HAP-1 (cell line): Measurements from ENCODE around the gene HSD17B8.
A peak's percentile ranks its signal among the peaks of the same experiment; 100 is the strongest.

Experiments
- DNase-seq, 2 experiments: peaks; one replicate each; pipeline ENCODE4 v3.0.0-alpha.2; 2016 to 2020; ENCODE audit warnings: low spot score in 2 of 2
- H3K27me3 ChIP-seq: fragments of 250-450 bp; sonication (Bioruptor Pico); 2 replicates; pipeline ENCODE4 v1.5.1; 2020; ENCODE audit warnings: low read depth, mild to moderate bottlenecking, moderate library complexity
- H3K36me3 ChIP-seq: fragments of 250-450 bp; sonication (Bioruptor Pico); replicated peaks from 2 replicates; pipeline ENCODE4 v1.5.1; 2020; ENCODE audit warnings: mild to moderate bottlenecking
- H3K4me1 ChIP-seq: fragments of 250-450 bp; sonication (Bioruptor Pico); 2 replicates; pipeline ENCODE4 v1.5.1; 2020; ENCODE audit warnings: mild to moderate bottlenecking
- H3K4me3 ChIP-seq: fragments of 250-450 bp; sonication (Bioruptor Pico); 2 replicates; pipeline ENCODE4 v1.5.1; 2020; ENCODE audit warnings: mild to moderate bottlenecking, moderate library complexity
- H3K9me3 ChIP-seq: fragments of 250-450 bp; sonication (Bioruptor Pico); 2 replicates; pipeline ENCODE4 v1.5.1; 2020; ENCODE audit warnings: mild to moderate bottlenecking, moderate library complexity
- in situ Hi-C: fragments of 300-500 bp; cut with MboI; formaldehyde crosslinking; loops from 3 replicates; pipeline ENCODE4 v1.14.3; 2020; ENCODE audit warnings: low sequenced_read_pairs, inconsistent platforms, mixed read lengths

HSD17B8 gene

GRCh38 chr6:33204415-33205190 is at the start of gene HSD17B8:
HSD17B8 (plus strand) TSS chr6:33204655; CDS start chr6:33204669, 14 bp downstream.
- DNase-seq, result peak; percentile 93 to 98
- H3K4me1 ChIP-seq, result peaks cover 34% of the 10 kb centered on the region
- in situ Hi-C loops, result no loop called here

DNA sequence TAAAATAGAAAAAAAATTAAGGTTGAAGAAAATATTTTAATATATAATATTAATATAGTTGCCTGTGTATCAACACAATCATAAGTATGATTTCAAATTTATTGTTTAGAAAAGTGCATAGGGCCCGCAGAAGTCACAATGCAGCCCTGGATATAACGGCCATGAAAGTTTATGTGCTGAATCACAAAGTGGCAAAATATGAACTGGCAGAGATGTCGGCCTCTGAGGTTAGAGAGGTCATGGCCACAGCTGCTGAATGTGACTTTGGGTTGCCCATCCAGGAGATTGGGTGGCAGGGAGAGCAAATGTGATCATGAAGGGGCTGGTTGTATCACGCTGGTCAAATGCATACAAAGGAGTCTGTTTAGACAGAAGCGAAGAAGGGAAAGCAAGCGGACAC is 47.9 kb upstream of the HSD17B8 start:
- Histone ChIP-seq H3K27me3 (0 out of 2 replicates have a peak, but pooled peaks cover 4% of the 10 kb centered on the region), H3K4me3 (no peak overlapping the region), H3K4me1 (peaks cover 3% of the 10 kb centered on the region), H3K9me3 (no peaks in the 10 kb centered on the region; the same call in none of the 2 replicates), H3K36me3 (no peaks in the 10 kb centered on the region)
- in situ Hi-C loops, result no loop called here
- no peak for DNase-seq

More at GRCh38 chr6:33204415-33205190, at the start of gene HSD17B8:
- Histone ChIP-seq H3K27me3 (no peaks in the 10 kb centered on the region), H3K9me3 (no peaks in the 10 kb centered on the region), H3K4me3 (peak within 1 kb of the TSS; percentile 58), H3K36me3 (peaks cover 34% of the 10 kb centered on the region)

- DNase-seq, result no peak
- Histone ChIP-seq H3K9me3 (no peaks in the 10 kb centered on the region; the same call in 1 of the 2 replicates), H3K27me3 (0 out of 2 replicates have a peak, but pooled peaks cover 4% of the 10 kb centered on the region), H3K4me1 (peaks cover 7% of the 10 kb centered on the region), H3K36me3 (no peaks in the 10 kb centered on the region), H3K4me3 (no peak overlapping the region)
- in situ Hi-C loops, result no loop called here
Measured at GRCh38 chr6:33156964-33157363, 47.5 kb upstream of the HSD17B8 start.

DNA sequence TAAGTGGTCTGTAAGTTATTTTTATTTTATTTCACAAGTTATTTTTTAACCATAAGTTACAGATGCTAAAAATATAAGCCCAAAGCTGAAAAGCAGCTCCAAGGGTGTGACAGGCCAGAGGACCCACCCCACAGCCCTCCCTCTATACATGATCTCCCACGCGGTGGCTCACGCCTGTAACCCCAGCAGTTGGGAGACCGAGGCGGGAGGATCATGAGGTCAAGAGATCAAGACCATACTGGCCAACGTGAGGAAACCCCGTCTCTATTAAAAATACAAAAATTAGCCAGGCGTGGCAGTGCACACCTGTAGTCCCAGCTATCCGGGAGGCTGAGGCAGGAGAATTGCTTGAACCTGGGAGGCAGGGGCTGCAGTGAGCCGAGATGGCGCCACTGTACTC is 44.4 kb upstream of the HSD17B8 start:
- Histone ChIP-seq H3K4me3 (no peak overlapping the region), H3K4me1 (peaks cover 9% of the 10 kb centered on the region), H3K27me3 (no peaks in the 10 kb centered on the region), H3K36me3 (no peaks in the 10 kb centered on the region), H3K9me3 (no peaks in the 10 kb centered on the region)
- DNase-seq, result no peak
- in situ Hi-C loops, result no loop called here

DNA sequence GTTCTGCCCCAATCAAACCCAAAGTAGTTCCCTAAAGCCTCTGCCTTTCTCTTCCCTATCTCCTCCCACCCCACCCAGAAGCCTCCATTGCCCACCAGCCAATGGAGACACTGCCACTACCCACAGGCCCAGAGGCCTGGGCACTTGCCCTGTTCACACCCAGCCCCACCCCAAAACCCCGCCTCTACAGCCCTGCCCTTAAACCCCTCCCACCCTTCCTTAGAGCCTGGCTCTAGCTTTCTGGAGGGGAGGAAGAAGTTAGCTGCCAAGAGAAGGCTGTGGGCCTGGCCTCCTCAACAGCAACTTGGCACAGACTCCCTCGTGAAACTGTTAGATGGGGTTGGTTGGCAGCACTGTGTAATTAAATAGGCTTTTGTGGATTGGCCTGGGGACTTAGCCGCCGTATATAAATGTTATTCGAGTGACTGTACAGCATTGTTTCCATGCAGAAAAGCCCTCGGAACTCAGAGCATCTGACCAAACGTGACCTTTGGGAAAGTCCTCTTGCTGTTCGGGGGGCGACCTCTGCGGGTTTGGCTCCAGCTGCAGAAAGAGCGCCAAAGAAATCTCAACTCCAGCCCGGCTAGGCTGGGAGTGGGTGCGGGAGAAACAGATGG is 43.6 kb upstream of the HSD17B8 start:
- in situ Hi-C loops, result no loop called here
- Histone ChIP-seq H3K4me3 (no peak overlapping the region), H3K36me3 (no peaks in the 10 kb centered on the region), H3K4me1 (peaks cover 9% of the 10 kb centered on the region), H3K27me3 (no peaks in the 10 kb centered on the region), H3K9me3 (no peaks in the 10 kb centered on the region)
- peak in 1 of 2 experiments; percentile 37 for DNase-seq

DNA sequence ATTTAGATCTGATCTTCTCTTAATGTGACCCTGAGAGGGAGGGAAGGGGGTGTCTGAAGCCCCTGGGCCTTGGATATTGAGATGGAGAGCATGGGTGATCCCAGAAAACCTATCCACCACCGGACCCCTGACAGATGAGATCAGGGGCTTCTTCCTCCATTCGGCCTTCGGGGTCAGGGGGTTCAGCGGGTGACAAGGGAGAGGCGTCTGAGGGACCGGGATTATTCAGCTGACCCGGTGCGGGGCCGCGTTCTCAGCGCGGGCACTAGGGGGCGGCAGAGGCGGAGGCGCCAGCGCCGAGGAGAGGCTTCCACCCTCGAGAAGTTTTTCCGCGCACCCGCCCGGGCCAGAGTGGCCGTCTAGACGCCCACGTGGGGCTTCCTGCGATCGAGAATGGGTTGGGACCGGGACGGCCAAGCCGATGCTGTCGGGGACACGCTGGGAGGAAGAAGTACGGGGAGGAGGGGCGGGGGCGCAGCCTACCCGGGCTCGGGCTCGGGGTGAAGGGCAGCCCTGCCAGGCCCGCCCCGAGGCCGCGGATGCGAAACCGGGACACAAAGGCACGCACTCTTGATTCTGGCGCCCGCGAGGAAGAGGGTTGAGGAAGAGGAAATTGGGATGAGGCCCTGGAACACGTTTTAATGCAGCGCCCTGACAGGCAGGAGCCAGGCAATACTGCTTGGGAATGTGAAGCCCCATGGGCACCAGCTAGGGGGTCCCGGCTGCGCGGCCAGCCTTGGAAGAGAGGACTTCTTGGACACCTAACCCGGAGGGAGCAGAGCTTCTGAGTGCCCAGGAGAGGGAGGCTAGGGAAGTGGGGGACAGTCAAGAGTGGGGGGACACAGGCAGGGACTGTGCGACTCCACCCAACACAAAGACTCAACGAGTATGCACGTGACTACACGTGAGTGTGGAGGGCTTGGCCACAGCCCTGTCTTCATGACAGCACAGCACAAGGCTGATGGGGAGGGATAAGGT is 42.8 kb upstream of the HSD17B8 start:
- Histone ChIP-seq H3K27me3 (no peaks in the 10 kb centered on the region), H3K36me3 (no peaks in the 10 kb centered on the region), H3K4me3 (peak overlapping the region; percentile 37), H3K9me3 (no peaks in the 10 kb centered on the region), H3K4me1 (peaks cover 9% of the 10 kb centered on the region)
- DNase-seq, result peak; percentile 56 to 89
- in situ Hi-C loops, result no loop called here

DNA sequence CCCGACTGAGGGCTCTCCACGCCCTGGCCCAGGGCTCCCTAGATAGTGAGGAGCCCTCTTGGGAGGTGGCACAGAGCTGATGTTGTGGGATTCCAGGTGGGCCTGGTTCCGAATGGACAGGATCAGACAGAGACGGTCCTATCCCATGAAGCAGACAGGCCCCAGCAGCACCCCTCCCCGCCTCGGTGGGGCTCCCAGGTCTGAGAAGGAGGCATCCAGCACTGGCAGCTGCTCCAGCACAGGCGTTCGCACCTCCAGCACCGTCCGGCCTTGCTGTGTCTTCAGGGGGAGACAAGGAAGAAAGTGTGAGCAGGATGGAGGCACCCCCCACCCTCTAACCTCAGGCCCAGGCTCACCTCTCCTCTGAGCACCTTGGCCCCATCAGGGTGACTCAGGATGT is 40.9 kb upstream of the HSD17B8 start:
- no peak for DNase-seq
- in situ Hi-C loops, result no loop called here
- H3K4me3 ChIP-seq, result no peak overlapping the region
- no peaks in the 10 kb centered on the region for H3K27me3 ChIP-seq
- H3K9me3 ChIP-seq, result no peaks in the 10 kb centered on the region
- H3K36me3 ChIP-seq, result no peaks in the 10 kb centered on the region
- peaks cover 9% of the 10 kb centered on the region for H3K4me1 ChIP-seq

DNA sequence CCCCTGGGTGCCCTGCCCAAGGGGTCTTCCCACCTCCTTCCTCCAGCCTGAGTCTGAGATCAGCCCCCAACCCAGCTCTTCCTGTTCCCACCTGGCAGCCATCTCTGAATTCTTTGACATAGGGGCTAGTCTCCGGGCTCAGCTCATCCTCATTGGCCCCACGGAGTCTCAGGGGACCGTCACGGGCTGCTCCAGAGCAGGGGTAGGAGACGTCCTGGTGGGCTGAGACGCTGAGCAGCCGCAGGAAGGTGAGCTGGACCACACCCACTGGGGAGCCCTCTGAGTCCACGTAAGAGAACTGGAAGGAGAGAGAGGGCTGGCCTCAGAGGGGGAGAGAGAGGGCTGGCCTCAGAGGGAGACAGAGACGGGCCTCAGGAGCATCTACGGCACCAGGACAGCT is 40.3 kb upstream of the HSD17B8 start:
- DNase-seq, result no peak
- H3K4me3 ChIP-seq, result no peak overlapping the region
- no peaks in the 10 kb centered on the region for H3K9me3 ChIP-seq
- H3K36me3 ChIP-seq, result no peaks in the 10 kb centered on the region
- no peaks in the 10 kb centered on the region for H3K27me3 ChIP-seq
- in situ Hi-C loops, result no loop called here
- H3K4me1 ChIP-seq, result peaks cover 9% of the 10 kb centered on the region

DNA sequence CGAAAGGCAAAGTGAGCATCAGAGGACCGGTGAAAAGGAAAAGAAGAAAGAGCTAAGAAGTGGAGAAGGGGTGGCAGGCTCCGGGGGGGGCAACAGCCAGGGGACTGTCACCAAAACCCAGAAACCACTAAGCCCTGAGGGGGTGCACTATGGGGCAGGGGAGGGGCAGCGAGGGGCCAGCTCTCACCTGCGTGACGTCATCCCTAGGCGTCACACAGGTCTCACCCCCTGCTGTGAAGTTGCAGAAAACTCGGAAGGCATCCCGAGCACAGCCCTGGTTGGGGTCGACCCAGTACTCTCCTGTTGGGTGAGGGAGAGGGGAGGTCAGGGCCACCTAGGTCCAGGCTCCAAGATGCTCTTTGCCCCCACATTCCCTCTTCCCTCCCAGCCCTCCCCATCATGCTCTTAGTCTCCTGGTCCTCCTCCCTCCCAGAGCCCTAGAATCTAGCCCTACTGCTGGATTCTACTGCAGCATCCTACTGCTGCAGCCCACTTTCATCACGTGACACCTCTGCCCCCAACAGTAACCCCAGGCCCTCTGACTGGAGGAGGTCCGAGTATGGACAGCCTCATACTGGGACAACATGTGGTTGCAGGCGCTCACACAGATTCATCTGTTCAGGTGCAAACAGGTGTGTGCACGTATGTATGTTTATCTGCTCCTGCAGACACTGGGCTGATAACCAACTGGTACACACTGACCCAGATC is 39.6 kb upstream of the HSD17B8 start:
- H3K27me3 ChIP-seq, result no peaks in the 10 kb centered on the region
- in situ Hi-C loops, result no loop called here
- no peak for DNase-seq
- H3K4me3 ChIP-seq, result no peak overlapping the region
- no peaks in the 10 kb centered on the region for H3K36me3 ChIP-seq
- H3K4me1 ChIP-seq, result peaks cover 9% of the 10 kb centered on the region
- no peaks in the 10 kb centered on the region for H3K9me3 ChIP-seq

DNA sequence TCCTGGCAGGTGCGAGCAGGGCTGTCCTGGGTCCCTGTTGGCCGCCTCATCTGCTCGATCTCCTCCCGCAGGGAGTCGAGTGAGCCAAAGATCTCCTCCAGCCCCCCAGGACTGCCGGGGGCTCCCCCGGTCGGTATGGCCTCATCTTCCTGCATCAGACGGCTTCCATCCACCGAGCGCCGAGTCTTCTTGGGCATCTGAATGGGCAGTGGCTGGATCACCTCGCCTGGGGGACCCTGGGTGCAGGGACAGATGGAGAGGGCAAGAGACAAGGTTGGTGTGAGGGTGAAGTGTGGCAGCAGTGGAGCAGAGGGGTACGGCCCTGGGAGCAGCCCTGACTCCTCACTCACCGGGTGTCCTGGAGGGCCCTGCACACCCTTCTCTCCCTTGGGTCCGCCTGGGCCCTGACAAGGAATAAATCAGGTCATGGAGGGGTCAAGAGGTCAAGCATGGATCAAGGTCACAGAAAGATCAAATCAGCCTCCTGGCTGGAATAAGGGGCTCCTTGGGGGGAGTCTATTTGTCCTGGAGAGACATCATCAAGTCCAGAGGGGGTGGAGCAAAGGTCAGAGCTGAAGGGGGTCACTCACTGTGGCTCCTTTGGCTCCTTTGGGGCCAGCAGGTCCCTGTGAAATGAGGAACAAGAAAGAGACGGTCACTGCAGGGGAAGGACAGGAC is 38.7 kb upstream of the HSD17B8 start:
- no peak for DNase-seq
- peaks cover 9% of the 10 kb centered on the region for H3K4me1 ChIP-seq
- in situ Hi-C loops, result no loop called here

DNA sequence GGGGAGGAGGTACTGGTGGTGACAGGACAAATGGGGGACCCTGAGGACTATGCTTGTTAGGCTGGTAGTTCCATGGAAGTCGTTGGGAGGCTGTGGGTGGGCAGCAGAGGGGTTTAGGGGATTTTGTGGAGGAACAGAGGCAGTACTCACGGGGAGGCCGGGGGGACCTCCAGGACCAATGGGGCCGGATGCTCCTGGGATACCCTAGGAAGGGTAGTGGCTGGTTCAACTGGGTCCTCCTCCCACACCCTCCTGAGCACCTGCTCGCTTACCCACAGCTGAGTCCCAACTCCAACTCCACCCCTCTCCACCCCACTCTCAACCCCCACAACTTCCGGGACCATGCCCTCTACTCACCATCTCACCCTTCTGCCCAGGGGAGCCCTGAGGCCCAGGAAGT is 38.1 kb upstream of the HSD17B8 start:
- Histone ChIP-seq H3K4me3 (no peak overlapping the region), H3K27me3 (no peaks in the 10 kb centered on the region), H3K4me1 (peaks cover 6% of the 10 kb centered on the region), H3K9me3 (no peaks in the 10 kb centered on the region), H3K36me3 (no peaks in the 10 kb centered on the region)
- no peak for DNase-seq
- in situ Hi-C loops, result no loop called here

More for the DNA sequence above, 38.7 kb upstream of the HSD17B8 start:
- Histone ChIP-seq H3K36me3 (no peaks in the 10 kb centered on the region), H3K9me3 (no peaks in the 10 kb centered on the region), H3K4me3 (no peak overlapping the region), H3K27me3 (no peaks in the 10 kb centered on the region)

GRCh38 chr6:33166811-33167210 is 37.6 kb upstream of the HSD17B8 start:
- H3K27me3 ChIP-seq, result no peaks in the 10 kb centered on the region
- DNase-seq, result no peak
- in situ Hi-C loops, result no loop called here
- no peaks in the 10 kb centered on the region for H3K36me3 ChIP-seq
- H3K4me1 ChIP-seq, result peaks cover 4% of the 10 kb centered on the region; the same call in 1 of the 2 replicates
- H3K4me3 ChIP-seq, result no peak overlapping the region
- H3K9me3 ChIP-seq, result no peaks in the 10 kb centered on the region
